Nephron (organoid): ENCODE data around the gene USP6NL.

Source experiments
- H3K27ac Mint-ChIP-seq, 3 experiments: 2 replicates each; pipeline ENCODE4 v1.8.0; 2020; ENCODE audit warnings: mixed read lengths in 3 of 3, mild to moderate bottlenecking in 2 of 3, moderate library complexity in 1 of 3
- H3K27me3 Mint-ChIP-seq: 2 replicates; pipeline ENCODE4 v1.8.0; 2021; ENCODE audit warnings: low read depth, mild to moderate bottlenecking, moderate library complexity, mixed read lengths
- H3K36me3 Mint-ChIP-seq: 2 replicates; pipeline ENCODE4 v1.8.0; 2020; ENCODE audit warnings: low read depth, mixed read lengths
- H3K4me1 Mint-ChIP-seq: 2 replicates; pipeline ENCODE4 v1.8.0; 2020; ENCODE audit warnings: mixed read lengths
- H3K4me3 Mint-ChIP-seq, 3 experiments: 2 replicates each; pipeline ENCODE4 v1.8.0; 2020; ENCODE audit warnings: mild to moderate bottlenecking in 3 of 3, mixed read lengths in 3 of 3, moderate library complexity in 2 of 3
- H3K9me3 Mint-ChIP-seq: 2 replicates; pipeline ENCODE4 v1.8.0; 2020; ENCODE audit warnings: mixed read lengths
- TF ChIP-seq, protein P1 (sequence below), 3 experiments: fragments of 200-600 bp; sonication (generic); IDR thresholded peaks; one replicate each; pipeline ENCODE4 v1.5.0; 2021; ENCODE audit warnings: antibody characterized with exemption in 3 of 3; ENCODE audit not compliant: unreplicated experiment in 3 of 3

USP6NL gene

DNA sequence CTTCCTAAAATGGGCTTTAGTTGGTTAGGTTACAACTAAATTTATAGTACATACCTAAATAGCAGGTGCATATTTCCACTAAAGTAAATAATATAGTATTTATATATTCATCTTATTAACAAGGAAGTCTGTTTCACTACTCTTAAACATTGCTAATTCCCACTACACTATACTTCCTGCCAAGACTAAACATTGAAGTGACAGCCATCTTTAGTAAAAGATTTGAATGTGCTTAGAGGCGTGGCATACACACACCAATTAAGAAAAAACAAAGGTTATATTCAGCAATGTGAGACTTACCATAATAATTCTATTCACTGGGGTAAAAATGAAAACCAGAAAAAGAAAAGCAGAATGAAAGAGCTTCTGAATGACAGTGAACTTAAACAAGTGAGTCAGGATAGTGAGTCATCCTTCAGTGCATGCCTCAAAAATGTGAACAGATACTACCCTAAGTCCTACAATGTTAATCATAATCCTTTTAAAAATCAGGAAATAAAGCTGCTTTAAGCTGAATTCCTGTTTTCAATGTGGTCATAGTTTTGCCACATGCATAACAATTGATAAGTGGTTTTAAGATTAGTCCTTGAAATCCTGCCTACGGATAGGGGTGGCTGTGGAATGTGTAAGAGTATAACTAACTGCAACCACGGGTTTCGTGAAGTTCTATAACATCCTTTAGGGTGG is 59.4 kb downstream of the USP6NL start:
- no peaks in the 10 kb centered on the region for H3K27me3 Mint-ChIP-seq
- TF ChIP-seq, protein P1, sequence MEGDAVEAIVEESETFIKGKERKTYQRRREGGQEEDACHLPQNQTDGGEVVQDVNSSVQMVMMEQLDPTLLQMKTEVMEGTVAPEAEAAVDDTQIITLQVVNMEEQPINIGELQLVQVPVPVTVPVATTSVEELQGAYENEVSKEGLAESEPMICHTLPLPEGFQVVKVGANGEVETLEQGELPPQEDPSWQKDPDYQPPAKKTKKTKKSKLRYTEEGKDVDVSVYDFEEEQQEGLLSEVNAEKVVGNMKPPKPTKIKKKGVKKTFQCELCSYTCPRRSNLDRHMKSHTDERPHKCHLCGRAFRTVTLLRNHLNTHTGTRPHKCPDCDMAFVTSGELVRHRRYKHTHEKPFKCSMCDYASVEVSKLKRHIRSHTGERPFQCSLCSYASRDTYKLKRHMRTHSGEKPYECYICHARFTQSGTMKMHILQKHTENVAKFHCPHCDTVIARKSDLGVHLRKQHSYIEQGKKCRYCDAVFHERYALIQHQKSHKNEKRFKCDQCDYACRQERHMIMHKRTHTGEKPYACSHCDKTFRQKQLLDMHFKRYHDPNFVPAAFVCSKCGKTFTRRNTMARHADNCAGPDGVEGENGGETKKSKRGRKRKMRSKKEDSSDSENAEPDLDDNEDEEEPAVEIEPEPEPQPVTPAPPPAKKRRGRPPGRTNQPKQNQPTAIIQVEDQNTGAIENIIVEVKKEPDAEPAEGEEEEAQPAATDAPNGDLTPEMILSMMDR (IDR thresholded peaks at IDR 0.05; ENCODE audit: unreplicated experiment in 3 of 3), result no peak
- no peak overlapping the region for H3K27ac Mint-ChIP-seq
- peaks cover 27% of the 10 kb centered on the region for H3K36me3 Mint-ChIP-seq
- peaks cover 16% of the 10 kb centered on the region for H3K4me1 Mint-ChIP-seq
- no peak overlapping the region for H3K4me3 Mint-ChIP-seq
- H3K9me3 Mint-ChIP-seq, result peaks cover 21% of the 10 kb centered on the region

DNA sequence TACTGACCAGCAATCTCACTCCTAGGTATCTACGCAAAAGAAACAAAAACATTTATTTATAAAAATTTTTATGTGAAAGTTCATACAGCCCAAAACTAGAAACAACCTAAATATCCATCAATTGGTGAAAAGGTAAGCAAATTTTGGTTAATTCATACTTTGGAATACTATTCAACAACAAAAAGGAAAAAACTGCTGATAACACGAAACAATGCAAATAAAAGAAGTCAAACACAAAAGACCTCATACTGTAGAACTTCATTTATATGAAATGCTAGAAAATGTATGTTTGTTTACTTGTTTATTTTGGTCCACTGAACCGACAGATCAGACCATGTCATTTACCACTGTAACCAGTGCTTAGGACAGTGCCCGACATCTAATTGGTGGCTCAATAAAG is 60.3 kb downstream of the USP6NL start:
- no peak overlapping the region for H3K4me3 Mint-ChIP-seq
- peaks cover 22% of the 10 kb centered on the region for H3K4me1 Mint-ChIP-seq
- no peak overlapping the region for H3K27ac Mint-ChIP-seq
- peaks cover 15% of the 10 kb centered on the region for H3K9me3 Mint-ChIP-seq
- TF ChIP-seq, protein P1 (IDR thresholded peaks at IDR 0.05; ENCODE audit: unreplicated experiment in 3 of 3), result no peak
- peaks cover 20% of the 10 kb centered on the region for H3K36me3 Mint-ChIP-seq
- no peaks in the 10 kb centered on the region for H3K27me3 Mint-ChIP-seq

DNA sequence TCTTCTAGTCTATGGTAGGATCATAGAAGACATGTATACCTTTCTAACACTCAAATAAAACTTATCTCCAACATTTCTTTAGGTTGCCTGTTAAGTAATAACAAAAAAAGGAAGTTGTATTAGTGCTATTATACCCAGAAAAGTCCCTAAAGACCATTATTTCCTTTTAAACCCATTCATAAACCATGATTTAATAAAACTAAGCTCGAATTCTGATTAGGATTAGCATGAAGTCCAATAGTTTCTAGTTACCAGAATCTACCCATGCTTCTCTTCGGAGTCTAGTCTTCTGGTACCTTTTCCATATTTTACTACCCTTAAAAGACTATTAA is 62.7 kb downstream of the USP6NL start:
- Mint-ChIP-seq H3K4me3 (no peak overlapping the region), H3K36me3 (peaks cover under 1% of the 10 kb centered on the region), H3K4me1 (peaks cover 26% of the 10 kb centered on the region), H3K27me3 (no peaks in the 10 kb centered on the region), H3K27ac (peak overlapping the region in 1 of 3 experiments; percentile 2), H3K9me3 (no peaks in the 10 kb centered on the region)
- TF ChIP-seq, protein P1 (IDR thresholded peaks at IDR 0.05; ENCODE audit: unreplicated experiment in 3 of 3), result no peak

- H3K4me3 Mint-ChIP-seq, result no peak overlapping the region
- peaks cover 26% of the 10 kb centered on the region for H3K4me1 Mint-ChIP-seq
- TF ChIP-seq, protein P1 (IDR thresholded peaks at IDR 0.05; ENCODE audit: unreplicated experiment in 3 of 3), result no peak
- peak overlapping the region in 2 of 3 experiments; percentile 18 to 22 for H3K27ac Mint-ChIP-seq
- no peaks in the 10 kb centered on the region for H3K9me3 Mint-ChIP-seq
- no peaks in the 10 kb centered on the region for H3K36me3 Mint-ChIP-seq
- H3K27me3 Mint-ChIP-seq, result no peaks in the 10 kb centered on the region
Observed at GRCh38 chr10:11548065-11548767, 63.2 kb downstream of the USP6NL start.

- H3K27ac Mint-ChIP-seq, result peak overlapping the region; percentile 0 to 72 (median 31)
- H3K4me3 Mint-ChIP-seq, result no peak overlapping the region
- TF ChIP-seq, protein P1 (IDR thresholded peaks at IDR 0.05; ENCODE audit: unreplicated experiment in 3 of 3), result no peak
- no peaks in the 10 kb centered on the region for H3K9me3 Mint-ChIP-seq
- peaks cover 26% of the 10 kb centered on the region for H3K4me1 Mint-ChIP-seq
- H3K36me3 Mint-ChIP-seq, result no peaks in the 10 kb centered on the region
- no peaks in the 10 kb centered on the region for H3K27me3 Mint-ChIP-seq
Observed at GRCh38 chr10:11546581-11546980, 64.9 kb downstream of the USP6NL start.

GRCh38 chr10:11541296-11541695 is 70.2 kb downstream of the USP6NL start:
- Mint-ChIP-seq H3K27me3 (no peaks in the 10 kb centered on the region), H3K4me1 (peaks cover 8% of the 10 kb centered on the region), H3K27ac (no peak overlapping the region), H3K9me3 (no peaks in the 10 kb centered on the region), H3K4me3 (no peak overlapping the region), H3K36me3 (no peaks in the 10 kb centered on the region)
- TF ChIP-seq, protein P1 (IDR thresholded peaks at IDR 0.05; ENCODE audit: unreplicated experiment in 3 of 3), result no peak
